GM12872 (cell line): ENCODE measurements around the gene JAK1.

Experiments
- CTCF ChIP-seq: IDR thresholded peaks from 3 replicates; pipeline ENCODE4 v1.5.1; 2011; ENCODE audit warnings: low read depth, mild to moderate bottlenecking, low read length, moderate library complexity; ENCODE audit not compliant: insufficient read depth

Gene JAK1

DNA sequence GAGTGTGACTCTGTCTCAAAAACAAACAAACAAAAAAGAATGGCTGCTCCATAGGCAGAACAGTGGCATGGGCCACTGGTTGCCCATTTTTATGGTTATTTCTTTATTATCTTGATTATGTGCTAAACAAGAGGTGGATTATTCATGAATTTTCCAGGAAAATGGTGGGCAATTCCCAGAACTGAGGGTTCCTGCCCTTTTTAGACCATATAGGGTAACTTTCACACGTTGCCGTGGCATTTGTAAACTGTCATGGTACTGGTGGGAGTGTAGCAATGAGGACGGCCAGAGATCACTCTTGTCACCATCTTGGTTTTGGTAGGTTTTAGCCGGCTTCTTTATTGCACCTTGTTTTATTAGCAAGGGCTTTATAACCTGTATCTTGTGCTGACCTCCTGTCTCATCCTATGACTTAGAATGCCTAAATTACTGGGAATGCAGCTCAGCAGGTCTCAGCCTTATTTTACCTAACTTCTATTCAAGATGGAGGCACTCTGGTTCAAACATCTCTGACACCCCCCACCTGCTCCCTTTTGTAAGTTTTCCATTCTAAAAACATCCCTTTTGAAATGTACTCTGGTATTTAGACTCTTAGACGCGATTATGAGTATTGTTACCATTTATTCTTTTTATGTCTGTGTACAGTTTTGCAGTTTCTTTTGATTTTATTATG lies 164.4 kb downstream of the JAK1 start:
- TF ChIP-seq CTCF = no peak

- TF ChIP-seq CTCF = no peak
Measured at GRCh38 chr1:64798872-64799271, 167.5 kb downstream of the JAK1 start.

DNA sequence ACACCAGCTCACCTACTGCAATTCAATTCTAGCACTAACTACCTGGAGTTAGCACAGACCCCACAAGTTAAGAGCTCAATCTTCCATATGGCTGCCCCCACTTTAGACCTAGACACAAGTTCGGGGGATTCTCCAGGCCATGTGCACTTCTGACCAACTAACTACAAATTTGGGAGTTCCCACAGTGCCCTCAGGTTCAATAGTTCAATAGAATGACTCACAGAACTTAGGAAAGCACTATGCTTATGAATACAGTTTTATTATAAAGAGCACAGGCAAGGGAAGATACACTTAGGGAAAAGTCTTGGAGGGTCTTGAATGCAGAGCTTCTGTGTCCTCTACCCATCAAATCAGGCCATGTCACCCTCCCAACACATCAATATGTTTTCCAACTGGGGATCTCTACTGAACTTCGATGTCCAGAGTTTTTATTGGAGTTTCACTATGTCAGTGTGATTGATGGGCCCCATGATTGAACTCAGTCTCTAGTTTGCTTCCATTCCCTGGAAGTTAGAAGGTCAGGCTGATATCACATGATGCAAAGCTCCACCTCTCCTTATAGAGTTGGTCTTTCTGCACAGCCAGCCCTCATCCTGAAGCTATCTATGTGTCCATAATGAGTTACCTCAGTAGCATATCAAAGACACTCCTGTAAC lies 175.4 kb downstream of the JAK1 start:
- TF ChIP-seq CTCF = no peak
